ENCODE measurements around the gene TMEM191B.
"Not testable (repeated sequence)": the region's sequence is repeated elsewhere in the genome, so short reads cannot be mapped to it uniquely, and the experiment has no call there.

GRCh38 chr22:18544615-18545014 lies 17.0 kb downstream of the TMEM191B start:
- not testable (repeated sequence) for TF ChIP-seq CTCF (conservative IDR thresholded peaks at IDR 0.05; ENCODE audit: low read length); EZH2phosphoT487 (IDR thresholded peaks at IDR 0.05; ENCODE audit: borderline replicate concordance, low read depth, low read length)
